NT2/D1 (cell line): ENCODE measurements around the gene OAT.

Experiments used
- YY1 ChIP-seq: IDR thresholded peaks from 2 replicates; pipeline ENCODE4 v1.6.1; 2011; ENCODE audit not compliant: insufficient read length, insufficient read depth
- ZNF274 ChIP-seq: IDR thresholded peaks from 2 replicates; pipeline ENCODE4 v1.6.1; 2011; ENCODE audit warnings: mild to moderate bottlenecking, low read depth, low read length

GRCh38 chr10:124433461-124433860 is 14.7 kb upstream of the OAT start:
- TF ChIP-seq YY1 (no peak), ZNF274 (no peak)
